Chondrocyte (in vitro differentiated cells): ENCODE measurements around the gene CHID1. TPM values are rescaled to one million over a fixed set of nuclear protein-coding genes. Genes with fewer than 3 reads are reported as not detected.

Experiments used
- DNase-seq: peaks from one replicate; pipeline ENCODE4 v3.0.0; 2021; ENCODE audit warnings: mixed read lengths, low spot score
- H3K27ac Mint-ChIP-seq: one replicate; pipeline ENCODE4 v1.8.0; 2021; ENCODE audit warnings: mild to moderate bottlenecking, moderate library complexity, mixed read lengths; ENCODE audit not compliant: unreplicated experiment
- H3K27me3 Mint-ChIP-seq: 2 replicates; pipeline ENCODE4 v1.8.0; 2021; ENCODE audit warnings: low read depth, mixed read lengths
- H3K36me3 Mint-ChIP-seq: 2 replicates; pipeline ENCODE4 v1.8.0; 2021; ENCODE audit warnings: low read depth, mixed read lengths
- H3K4me1 Mint-ChIP-seq: 2 replicates; pipeline ENCODE4 v1.8.0; 2021; ENCODE audit warnings: low read depth, mild to moderate bottlenecking, mixed read lengths
- H3K4me3 Mint-ChIP-seq: one replicate; pipeline ENCODE4 v1.8.0; 2021; ENCODE audit warnings: mild to moderate bottlenecking, moderate library complexity, mixed read lengths; ENCODE audit not compliant: unreplicated experiment
- H3K9me3 Mint-ChIP-seq: 2 replicates; pipeline ENCODE4 v1.8.0; 2021; ENCODE audit warnings: low read depth, mixed read lengths
- CTCF ChIP-seq: fragments of 200-600 bp; sonication (generic); IDR thresholded peaks from 2 replicates; pipeline ENCODE4 v1.5.0; 2021; ENCODE audit warnings: antibody characterized with exemption, mild to moderate bottlenecking, moderate library complexity
- total RNA-seq: library from RNA; stranded (reverse); gene quantifications from 3 replicates; pipeline ENCODE4 v1.2.1, GENCODE V29; 2021

Gene CHID1
- total RNA-seq, 1 donor from 2014 or later: 90.3 TPM

- peaks cover 6% of the 10 kb centered on the region for H3K36me3 Mint-ChIP-seq
- peaks cover 43% of the 10 kb centered on the region for H3K4me1 Mint-ChIP-seq
- H3K27me3 Mint-ChIP-seq: no peaks in the 10 kb centered on the region
- H3K9me3 Mint-ChIP-seq: no peaks in the 10 kb centered on the region
- DNase-seq: no peak
- peak overlapping the region; percentile 91 for H3K27ac Mint-ChIP-seq
- TF ChIP-seq CTCF: peak; percentile 67
- peak overlapping the region; percentile 83 for H3K4me3 Mint-ChIP-seq
Measured at GRCh38 chr11:839875-840617, 70.6 kb downstream of the CHID1 start.

GRCh38 chr11:839280-839623 is 71.4 kb downstream of the CHID1 start:
- no peaks in the 10 kb centered on the region for H3K9me3 Mint-ChIP-seq
- peak overlapping the region; percentile 5 for H3K27ac Mint-ChIP-seq
- TF ChIP-seq CTCF: no peak
- peaks cover 6% of the 10 kb centered on the region for H3K36me3 Mint-ChIP-seq
- peaks cover 44% of the 10 kb centered on the region for H3K4me1 Mint-ChIP-seq
- H3K4me3 Mint-ChIP-seq: no peak overlapping the region
- DNase-seq: no peak
- no peaks in the 10 kb centered on the region for H3K27me3 Mint-ChIP-seq

- no peak overlapping the region for H3K4me3 Mint-ChIP-seq
- H3K27ac Mint-ChIP-seq: peak overlapping the region; percentile 59
- H3K36me3 Mint-ChIP-seq: peaks cover 6% of the 10 kb centered on the region
- TF ChIP-seq CTCF: peak; percentile 51
- no peaks in the 10 kb centered on the region for H3K27me3 Mint-ChIP-seq
- H3K4me1 Mint-ChIP-seq: peaks cover 43% of the 10 kb centered on the region
- DNase-seq: no peak
- no peaks in the 10 kb centered on the region for H3K9me3 Mint-ChIP-seq
Measured at GRCh38 chr11:838441-839279, 72.0 kb downstream of the CHID1 start.

- Mint-ChIP-seq H3K27me3 (no peaks in the 10 kb centered on the region), H3K4me3 (no peak overlapping the region), H3K9me3 (no peaks in the 10 kb centered on the region), H3K27ac (no peak overlapping the region), H3K4me1 (peaks cover 38% of the 10 kb centered on the region), H3K36me3 (peaks cover 6% of the 10 kb centered on the region)
- TF ChIP-seq CTCF: no peak
- DNase-seq: no peak
Measured at GRCh38 chr11:837990-838307, 72.7 kb downstream of the CHID1 start.

GRCh38 chr11:837189-837989 is 73.2 kb downstream of the CHID1 start:
- Mint-ChIP-seq H3K9me3 (no peaks in the 10 kb centered on the region), H3K4me3 (no peak overlapping the region)

More at GRCh38 chr11:837189-837989, 73.2 kb downstream of the CHID1 start:
- TF ChIP-seq CTCF: no peak
- DNase-seq: no peak
- Mint-ChIP-seq H3K36me3 (peaks cover 6% of the 10 kb centered on the region), H3K27me3 (no peaks in the 10 kb centered on the region), H3K27ac (no peak overlapping the region), H3K4me1 (peaks cover 39% of the 10 kb centered on the region)
